Mammary epithelial cell (primary cell): ENCODE measurements around the gene SF3A2.

Source experiments
- CTCF ChIP-seq, 2 donors: IDR thresholded peaks in 1 of 2; conservative IDR thresholded peaks in 1 of 2; 2 replicates each; pipeline ENCODE4 v1.5.1; 2011 to 2012; ENCODE audit warnings: inconsistent platforms in 2 of 2, low read length in 2 of 2, mild to moderate bottlenecking in 2 of 2, control low read depth in 1 of 2, low read depth in 1 of 2; ENCODE audit not compliant: insufficient read depth in 1 of 2; ENCODE audit errors: extremely low read depth in 1 of 2
- EZH2 ChIP-seq: IDR thresholded peaks from 2 replicates; pipeline ENCODE4 v1.6.1; 2012; ENCODE audit warnings: low read length, inconsistent platforms, borderline replicate concordance

- TF ChIP-seq CTCF (conservative IDR thresholded peaks at IDR 0.05 in 1 of 2, IDR thresholded peaks at IDR 0.05 in 1 of 2; ENCODE audit: extremely low read depth in 1 of 2, insufficient read depth in 1 of 2, low read depth in 1 of 2, low read length in 2 of 2), result no peak
- no peak for TF ChIP-seq EZH2
These were observed 636 bp downstream of the SF3A2 start for GRCh38 chr19:2237051-2237868.
